ENCODE data around the gene CSPG5.

DNA sequence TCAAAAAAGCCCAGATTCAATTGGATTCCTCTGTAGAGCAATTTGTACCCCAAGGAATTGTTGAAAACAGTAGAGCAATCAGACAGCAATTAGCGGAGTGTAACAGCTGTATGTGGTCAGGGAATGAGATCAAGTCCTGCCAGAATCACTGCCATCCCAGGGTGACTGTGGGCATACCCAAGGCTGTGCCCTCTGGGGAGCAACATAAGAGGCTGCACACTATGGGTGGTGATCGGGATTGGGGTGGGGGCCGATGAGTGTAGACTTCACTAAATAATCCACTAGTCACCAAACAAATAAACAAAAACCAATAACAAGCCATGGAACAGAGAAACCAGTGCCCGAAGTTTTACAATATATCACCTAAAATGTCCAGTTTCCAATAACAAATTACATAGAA, 53.0 kb downstream of the CSPG5 start:
- TF ChIP-seq, protein P1, sequence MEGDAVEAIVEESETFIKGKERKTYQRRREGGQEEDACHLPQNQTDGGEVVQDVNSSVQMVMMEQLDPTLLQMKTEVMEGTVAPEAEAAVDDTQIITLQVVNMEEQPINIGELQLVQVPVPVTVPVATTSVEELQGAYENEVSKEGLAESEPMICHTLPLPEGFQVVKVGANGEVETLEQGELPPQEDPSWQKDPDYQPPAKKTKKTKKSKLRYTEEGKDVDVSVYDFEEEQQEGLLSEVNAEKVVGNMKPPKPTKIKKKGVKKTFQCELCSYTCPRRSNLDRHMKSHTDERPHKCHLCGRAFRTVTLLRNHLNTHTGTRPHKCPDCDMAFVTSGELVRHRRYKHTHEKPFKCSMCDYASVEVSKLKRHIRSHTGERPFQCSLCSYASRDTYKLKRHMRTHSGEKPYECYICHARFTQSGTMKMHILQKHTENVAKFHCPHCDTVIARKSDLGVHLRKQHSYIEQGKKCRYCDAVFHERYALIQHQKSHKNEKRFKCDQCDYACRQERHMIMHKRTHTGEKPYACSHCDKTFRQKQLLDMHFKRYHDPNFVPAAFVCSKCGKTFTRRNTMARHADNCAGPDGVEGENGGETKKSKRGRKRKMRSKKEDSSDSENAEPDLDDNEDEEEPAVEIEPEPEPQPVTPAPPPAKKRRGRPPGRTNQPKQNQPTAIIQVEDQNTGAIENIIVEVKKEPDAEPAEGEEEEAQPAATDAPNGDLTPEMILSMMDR (IDR thresholded peaks at IDR 0.05), result no peak
- TF ChIP-seq ZFX (IDR thresholded peaks at IDR 0.05; ENCODE audit: borderline replicate concordance), result no peak
